ENCODE data around the gene HCRTR1.

HCRTR1 gene

GRCh38 chr1:31668303-31668883 lies 50.9 kb downstream of the HCRTR1 start:
- no peak for ATAC-seq

- no peak for ATAC-seq
These were observed 51.9 kb downstream of the HCRTR1 start for GRCh38 chr1:31669433-31669785.

DNA sequence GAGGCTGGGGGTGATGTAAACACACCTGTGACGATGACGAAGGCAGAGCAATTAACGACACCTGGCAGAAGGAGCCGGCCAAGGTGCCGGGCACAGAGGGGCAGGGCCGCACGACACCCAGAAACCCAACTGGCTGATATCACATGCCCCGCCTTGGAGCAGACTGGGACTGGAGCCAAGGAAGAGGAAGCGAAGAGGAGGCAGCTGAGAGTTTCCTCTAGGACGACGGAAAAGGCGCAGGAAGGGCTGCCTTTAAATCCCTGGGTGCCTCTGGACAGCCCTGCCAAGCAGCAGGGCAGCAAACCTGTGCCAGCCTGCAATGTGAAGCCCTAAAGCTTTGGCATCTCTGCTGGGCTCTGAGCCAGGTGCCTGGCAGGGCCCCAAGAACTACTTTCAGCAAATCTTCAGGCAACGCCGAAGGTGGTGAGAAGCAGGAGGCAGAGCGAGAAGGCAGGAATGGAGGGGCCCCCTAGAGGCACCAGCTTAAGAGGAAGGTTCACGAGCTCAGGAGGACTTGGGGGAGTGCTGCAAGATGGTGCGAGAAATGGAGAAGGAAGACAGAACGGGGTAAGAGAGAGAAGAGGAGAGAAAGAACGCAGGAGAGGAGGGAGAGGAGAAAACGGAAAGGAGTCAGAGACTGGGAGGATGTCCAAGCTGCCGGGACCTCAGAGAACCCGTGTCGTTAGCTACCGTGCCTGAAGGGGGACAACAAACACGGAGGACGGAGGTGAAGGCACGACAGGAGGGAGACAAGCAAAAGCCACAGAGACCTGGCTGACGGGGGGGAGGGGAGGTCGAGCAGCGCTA lies 52.5 kb downstream of the HCRTR1 start:
- no peak for ATAC-seq

- ATAC-seq, result no peak
These were observed 53.1 kb downstream of the HCRTR1 start for GRCh38 chr1:31670593-31670964.

GRCh38 chr1:31671147-31671546 lies 53.7 kb downstream of the HCRTR1 start:
- ATAC-seq, result no peak

DNA sequence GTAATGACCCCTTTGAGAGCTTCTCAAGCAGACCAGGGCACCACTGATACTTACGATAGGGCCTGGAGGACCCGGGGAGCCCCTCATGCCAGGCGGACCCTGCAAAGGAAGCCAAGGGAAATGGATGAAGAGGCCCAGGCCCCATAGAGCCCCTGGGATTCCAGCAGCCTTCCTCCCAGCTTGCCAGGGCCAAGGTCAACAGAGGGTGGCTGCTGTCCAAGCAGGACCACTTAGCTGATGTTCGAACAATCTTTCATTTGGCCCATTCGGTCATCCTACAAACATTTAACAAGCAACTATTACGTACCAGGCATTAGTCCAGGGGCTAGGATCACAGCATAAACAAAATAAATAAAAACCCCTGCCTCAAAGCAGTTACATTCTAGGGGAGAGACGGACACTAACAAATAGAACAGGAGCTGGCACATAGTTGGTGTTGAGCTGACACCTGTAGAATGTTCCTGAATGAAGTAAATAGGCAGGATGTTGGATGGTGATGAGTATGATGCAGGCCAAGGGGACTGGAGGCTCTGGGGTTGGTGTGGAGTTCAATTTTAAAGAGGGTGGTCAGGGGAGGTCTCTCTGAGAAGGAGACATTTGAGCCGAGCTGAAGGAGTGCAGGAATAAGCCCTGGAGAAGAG lies 54.2 kb downstream of the HCRTR1 start:
- ATAC-seq, result no peak

- no peak for ATAC-seq
These were observed 55.5 kb downstream of the HCRTR1 start for GRCh38 chr1:31672986-31673385.

- ATAC-seq, result no peak
These were observed 55.9 kb downstream of the HCRTR1 start for GRCh38 chr1:31673433-31673832.

DNA sequence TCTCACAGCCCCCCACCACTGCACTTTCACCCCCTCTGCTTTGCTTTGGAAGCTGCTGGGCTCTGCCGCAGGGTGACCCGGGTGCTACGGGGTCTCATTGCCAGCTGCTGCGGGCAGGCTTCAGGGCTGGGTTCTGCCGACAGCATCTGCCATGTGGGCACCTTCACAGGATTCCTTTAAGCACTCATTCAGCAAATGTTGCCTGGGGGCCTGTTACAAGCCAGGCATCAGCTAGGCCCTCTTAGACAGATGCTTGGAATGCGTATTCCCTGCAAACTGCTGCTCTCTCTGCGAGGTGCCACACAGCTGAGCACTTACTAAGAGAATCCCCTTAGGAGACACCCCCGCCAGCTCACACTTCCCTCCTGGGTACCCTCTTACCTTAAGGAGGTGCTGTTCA lies 57.1 kb downstream of the HCRTR1 start:
- ATAC-seq, result no peak

GRCh38 chr1:31675161-31675560 lies 57.7 kb downstream of the HCRTR1 start:
- ATAC-seq, result no peak

GRCh38 chr1:31675756-31676155 lies 58.3 kb downstream of the HCRTR1 start:
- no peak for ATAC-seq
